IMR-90 (cell line): ENCODE results near the gene HMCES.

ENCODE experiments used
- CTCF ChIP-seq: conservative IDR thresholded peaks from 2 replicates; pipeline ENCODE4 v1.5.1; 2012; ENCODE audit warnings: mild to moderate bottlenecking, low read depth, low read length, improper control_type of control experiment
- FOS ChIP-seq: fragments of 150-350 bp; IDR thresholded peaks from 2 replicates; pipeline ENCODE4 v1.6.1; 2016; ENCODE audit warnings: low read depth, low read length
- MAZ ChIP-seq: IDR thresholded peaks from 2 replicates; pipeline ENCODE4 v1.6.1; 2012; ENCODE audit warnings: low read depth, mild to moderate bottlenecking, low read length, improper control_type of control experiment, moderate library complexity, borderline replicate concordance
- POLR2A ChIP-seq: IDR thresholded peaks from 2 replicates; pipeline ENCODE4 v1.6.1; 2012; ENCODE audit warnings: mild to moderate bottlenecking, low read depth, low read length
- RCOR1 ChIP-seq: IDR thresholded peaks from 2 replicates; pipeline ENCODE4 v1.6.1; 2012; ENCODE audit warnings: mild to moderate bottlenecking, low read length, improper control_type of control experiment; ENCODE audit not compliant: insufficient replicate concordance

- TF ChIP-seq CTCF = no peak
- no peak for TF ChIP-seq POLR2A
- TF ChIP-seq FOS = no peak
- TF ChIP-seq MAZ = no peak
- no peak for TF ChIP-seq RCOR1
Observed at GRCh38 chr3:129326138-129326537, 47.5 kb downstream of the HMCES start.
